Caco-2 (cell line): ENCODE measurements around the gene ATG16L1. TPM values are rescaled to one million over a fixed set of nuclear protein-coding genes. Genes with fewer than 3 reads are reported as not detected.

Experiments used
- BruUV-seq: library from RNA; stranded (reverse); fragments of 400-500 nt; replicated peaks from 2 replicates; lab custom pipeline; 2021; lab: Mats Ljungman, UMichigan
- CTCF ChIA-PET: fragments of 300-600 bp; sonication (Branson Sonifier 250); formaldehyde crosslinking; loops from one replicate; lab custom pipeline; 2022; ENCODE audit warnings: antibody characterized with exemption; lab: Charles Lee
- POLR2A ChIA-PET: fragments of 300-600 bp; sonication (Branson Sonifier 250); formaldehyde crosslinking; loops from one replicate; lab custom pipeline; 2022; ENCODE audit warnings: antibody characterized with exemption; lab: Charles Lee
- DNase-seq, 2 experiments: peaks; one replicate each; pipeline versions ENCODE4 v3.0.0 to v3.0.0-alpha.2; 2020 to 2022
- H3K27me3 ChIP-seq: replicated peaks from 2 replicates; pipeline ENCODE4 v1.6.0; 2011; ENCODE audit warnings: low read length; ENCODE audit not compliant: control insufficient read depth, insufficient read depth
- H3K36me3 ChIP-seq: 2 replicates; pipeline ENCODE4 v1.5.1; 2011; ENCODE audit warnings: low read length; ENCODE audit not compliant: control insufficient read depth, insufficient read depth
- H3K4me1 ChIP-seq: fragments of 250-450 bp; sonication (Bioruptor Pico); 2 replicates; pipeline ENCODE4 v1.5.1; 2020; ENCODE audit warnings: mild to moderate bottlenecking
- H3K4me3 ChIP-seq: 2 replicates; pipeline ENCODE4 v1.5.1; 2011; ENCODE audit warnings: low read depth, mild to moderate bottlenecking, control low read depth, low read length
- H3K9me3 ChIP-seq: fragments of 250-450 bp; sonication (Bioruptor Pico); 2 replicates; pipeline ENCODE4 v1.5.1; 2020; ENCODE audit warnings: mild to moderate bottlenecking, moderate library complexity
- H3K27ac Mint-ChIP-seq: one replicate; pipeline ENCODE4 v1.8.0; 2022; ENCODE audit warnings: mixed read lengths; ENCODE audit not compliant: unreplicated experiment
- H3K27me3 Mint-ChIP-seq: one replicate; pipeline ENCODE4 v1.8.0; 2022; ENCODE audit warnings: mixed read lengths; ENCODE audit not compliant: insufficient read depth, unreplicated experiment
- H3K36me3 Mint-ChIP-seq: one replicate; pipeline ENCODE4 v1.8.0; 2022; ENCODE audit warnings: mild to moderate bottlenecking, mixed read lengths; ENCODE audit not compliant: insufficient read depth, unreplicated experiment
- H3K4me1 Mint-ChIP-seq: one replicate; pipeline ENCODE4 v1.8.0; 2022; ENCODE audit warnings: low read depth, mixed read lengths; ENCODE audit not compliant: unreplicated experiment
- H3K4me3 Mint-ChIP-seq: one replicate; pipeline ENCODE4 v1.8.0; 2022; ENCODE audit warnings: mild to moderate bottlenecking, moderate library complexity, mixed read lengths; ENCODE audit not compliant: unreplicated experiment
- H3K9me3 Mint-ChIP-seq: one replicate; pipeline ENCODE4 v1.8.0; 2022; ENCODE audit warnings: mixed read lengths; ENCODE audit not compliant: unreplicated experiment
- CTCF ChIP-seq, 2 experiments: fragments of 200-600 bp in 1 of 2; IDR thresholded peaks; 1 replicate in 1 of 2; 2 replicates in 1 of 2; pipeline versions ENCODE4 v1.5.1 to v1.8.0; 2011 to 2022; ENCODE audit warnings: antibody characterized with exemption in 1 of 2, control low read depth in 1 of 2, inconsistent platforms in 1 of 2, low read depth in 1 of 2, low read length in 1 of 2, mild to moderate bottlenecking in 1 of 2, moderate library complexity in 1 of 2; ENCODE audit not compliant: insufficient read depth in 1 of 2, severe bottlenecking in 1 of 2, unreplicated experiment in 1 of 2
- intact Hi-C: fragments of 100-400 bp; cut with micrococcal nuclease; formaldehyde crosslinking; loops from one replicate; pipeline ENCODE4 v1.10.0; 2022; ENCODE audit not compliant: unreplicated experiment
- total RNA-seq: library from RNA; stranded (reverse); gene quantifications from 2 replicates; pipeline ENCODE4 v1.2.3, GENCODE V29; 2022

The ATG16L1 gene
- total RNA-seq, 1 experiment from 2014 or later = 20.1 TPM

- no peaks in the 10 kb centered on the region for H3K36me3 ChIP-seq
- no peaks in the 10 kb centered on the region for H3K27me3 ChIP-seq
- ChIA-PET CTCF (no interaction called here), POLR2A (no interaction called here)
- intact Hi-C loops = no loop called here
- BruUV-seq = no TSS peak
- DNase-seq = no peak
- no peak for TF ChIP-seq CTCF (IDR thresholded peaks at IDR 0.05; ENCODE audit: insufficient read depth in 1 of 2, low read depth in 1 of 2, low read length in 1 of 2, severe bottlenecking in 1 of 2, unreplicated experiment in 1 of 2)
- H3K4me1 ChIP-seq = no peaks in the 10 kb centered on the region
- Mint-ChIP-seq H3K4me3 (no peak overlapping the region), H3K36me3 (no peaks in the 10 kb centered on the region), H3K4me1 (peaks cover 8% of the 10 kb centered on the region), H3K27me3 (no peaks in the 10 kb centered on the region), H3K27ac (no peak overlapping the region), H3K9me3 (no peaks in the 10 kb centered on the region)
- H3K9me3 ChIP-seq = no peaks in the 10 kb centered on the region
- no peak overlapping the region for H3K4me3 ChIP-seq
Measured at GRCh38 chr2:233319256-233319655, 67.8 kb downstream of the ATG16L1 start.

GRCh38 chr2:233320470-233320869, 69.0 kb downstream of the ATG16L1 start:
- no peaks in the 10 kb centered on the region for H3K27me3 ChIP-seq

GRCh38 chr2:233321166-233321565, 69.7 kb downstream of the ATG16L1 start:
- H3K27me3 ChIP-seq = no peaks in the 10 kb centered on the region
- TF ChIP-seq CTCF (IDR thresholded peaks at IDR 0.05; ENCODE audit: insufficient read depth in 1 of 2, low read depth in 1 of 2, low read length in 1 of 2, severe bottlenecking in 1 of 2, unreplicated experiment in 1 of 2) = no peak
- POLR2A ChIA-PET = no interaction called here
- Mint-ChIP-seq H3K27ac (no peak overlapping the region), H3K4me3 (no peak overlapping the region), H3K9me3 (no peaks in the 10 kb centered on the region), H3K27me3 (no peaks in the 10 kb centered on the region), H3K36me3 (no peaks in the 10 kb centered on the region), H3K4me1 (peaks cover 8% of the 10 kb centered on the region)
- no peak overlapping the region for H3K4me3 ChIP-seq
- H3K36me3 ChIP-seq = no peaks in the 10 kb centered on the region
- BruUV-seq = no TSS peak
- no peaks in the 10 kb centered on the region for H3K9me3 ChIP-seq
- no peaks in the 10 kb centered on the region for H3K4me1 ChIP-seq
- intact Hi-C loops = no loop called here
- CTCF ChIA-PET = no interaction called here
- no peak for DNase-seq

More at GRCh38 chr2:233320470-233320869, 69.0 kb downstream of the ATG16L1 start:
- no peaks in the 10 kb centered on the region for H3K9me3 ChIP-seq
- intact Hi-C loops = no loop called here
- no peak for DNase-seq
- H3K27ac Mint-ChIP-seq = no peak overlapping the region
- H3K27me3 Mint-ChIP-seq = no peaks in the 10 kb centered on the region
- no peak overlapping the region for H3K4me3 Mint-ChIP-seq
- no peaks in the 10 kb centered on the region for H3K9me3 Mint-ChIP-seq
- BruUV-seq = no TSS peak
- ChIA-PET CTCF (no interaction called here), POLR2A (no interaction called here)
- H3K4me1 ChIP-seq = no peaks in the 10 kb centered on the region
- TF ChIP-seq CTCF (IDR thresholded peaks at IDR 0.05; ENCODE audit: insufficient read depth in 1 of 2, low read depth in 1 of 2, low read length in 1 of 2, severe bottlenecking in 1 of 2, unreplicated experiment in 1 of 2) = no peak
- H3K36me3 ChIP-seq = no peaks in the 10 kb centered on the region
- H3K36me3 Mint-ChIP-seq = no peaks in the 10 kb centered on the region
- peaks cover 8% of the 10 kb centered on the region for H3K4me1 Mint-ChIP-seq
- H3K4me3 ChIP-seq = no peak overlapping the region
